ENCODE measurements around the gene FAM186B. TPM values are rescaled to one million over a fixed set of nuclear protein-coding genes. Genes with fewer than 3 reads are reported as not detected.
A peak's percentile ranks its signal among the peaks of the same experiment; 100 is the strongest.

Gene FAM186B
- total RNA-seq, 1 experiment from 2014 or later, result 0.42 TPM

GRCh38 chr12:49626836-49627235 lies 21.4 kb upstream of the FAM186B start:
- POLR2A ChIA-PET, result no interaction called here
- ATAC-seq (no peak), DNase-seq (ENCODE audit: low read depth, low spot score) (no peak)
- H3K36me3 ChIP-seq (ENCODE audit: control insufficient read depth in 1 of 2, insufficient read depth in 2 of 2, low read length in 2 of 2), result no peaks in the 10 kb centered on the region
- no TSS peak for BruUV-seq (replicated peaks)
- no peak overlapping the region for H3K4me3 ChIP-seq (replicated peaks in 1 of 2; ENCODE audit: low read depth in 1 of 2, low read length in 2 of 2)
- TF ChIP-seq ELF1 (IDR thresholded peaks at IDR 0.05; ENCODE audit: borderline replicate concordance, low read depth) (no peak), EZH2 (IDR thresholded peaks at IDR 0.05) (no peak), FOSL1 (IDR thresholded peaks at IDR 0.05; ENCODE audit: low read depth) (no peak), ZNF274 (IDR thresholded peaks at IDR 0.05; ENCODE audit: low read depth, low read length) (no peak), ZFX (IDR thresholded peaks at IDR 0.05) (no peak), CEBPB (IDR thresholded peaks at IDR 0.05; ENCODE audit: low read depth) (no peak), EGR1 (IDR thresholded peaks at IDR 0.05; ENCODE audit: low read depth) (no peak), YY1 (IDR thresholded peaks at IDR 0.05; ENCODE audit: extremely low read depth, insufficient replicate concordance, low read depth, low read length) (no peak)
- H3K9ac ChIP-seq (ENCODE audit: low read length), result no peak overlapping the region
- peak overlapping the region; percentile 26 for H3K4me2 ChIP-seq (ENCODE audit: low read length)
- H3K27me3 ChIP-seq (ENCODE audit: insufficient read depth, low read length), result no peaks in the 10 kb centered on the region
- no peak overlapping the region for H2AFZ ChIP-seq (ENCODE audit: low read depth, low read length, poor library complexity, severe bottlenecking)
- peaks cover 22 to 60% of the 10 kb centered on the region in 2 experiments for H3K4me1 ChIP-seq (ENCODE audit: control insufficient read depth in 1 of 2, insufficient read depth in 2 of 2, low read length in 2 of 2)
- no peak overlapping the region for H3K27ac ChIP-seq (ENCODE audit: low read depth, low read length)
- CTCF ChIA-PET, result no interaction called here
- intact Hi-C loops (cut with micrococcal nuclease), result no loop called here
- no peaks in the 10 kb centered on the region for H3K9me3 ChIP-seq (ENCODE audit: control insufficient read depth in 1 of 2, insufficient read depth in 1 of 2, low read depth in 1 of 2, low read length in 2 of 2)
- H3K79me2 ChIP-seq (ENCODE audit: insufficient read depth, low read length), result no peaks in the 10 kb centered on the region; the same call in 1 of the 2 replicates
- no peaks in the 10 kb centered on the region for H3K9me2 ChIP-seq (ENCODE audit: insufficient read depth)
- RAD21 ChIA-PET (ENCODE audit: low non-redundant PET in 1 of 2, low total read pairs in 2 of 2, uncharacterized antibody in 2 of 2, unreplicated experiment in 2 of 2), result no interaction called here
- no peaks in the 10 kb centered on the region for H4K20me1 ChIP-seq (ENCODE audit: insufficient read depth)

- no TSS peak for BruUV-seq (replicated peaks)
- Histone ChIP-seq H3K36me3 (ENCODE audit: control insufficient read depth in 1 of 2, insufficient read depth in 2 of 2, low read length in 2 of 2) (no peaks in the 10 kb centered on the region), H3K4me2 (ENCODE audit: low read length) (peak overlapping the region; percentile 26), H3K9ac (ENCODE audit: low read length) (no peak overlapping the region), H3K27ac (ENCODE audit: low read depth, low read length) (no peak overlapping the region), H3K4me1 (ENCODE audit: control insufficient read depth in 1 of 2, insufficient read depth in 2 of 2, low read length in 2 of 2) (peaks cover 22 to 63% of the 10 kb centered on the region in 2 experiments), H3K9me3 (ENCODE audit: control insufficient read depth in 1 of 2, insufficient read depth in 1 of 2, low read depth in 1 of 2, low read length in 2 of 2) (no peaks in the 10 kb centered on the region), H3K79me2 (ENCODE audit: insufficient read depth, low read length) (no peaks in the 10 kb centered on the region; the same call in 1 of the 2 replicates), H3K4me3 (replicated peaks in 1 of 2; ENCODE audit: low read depth in 1 of 2, low read length in 2 of 2) (no peak overlapping the region), H3K27me3 (ENCODE audit: insufficient read depth, low read length) (no peaks in the 10 kb centered on the region), H3K9me2 (ENCODE audit: insufficient read depth) (no peaks in the 10 kb centered on the region), H4K20me1 (ENCODE audit: insufficient read depth) (no peaks in the 10 kb centered on the region), H2AFZ (ENCODE audit: low read depth, low read length, poor library complexity, severe bottlenecking) (no peak overlapping the region)
- TF ChIP-seq SRF (IDR thresholded peaks at IDR 0.05; ENCODE audit: low read depth), result no peak
- TF ChIP-seq, protein P1, sequence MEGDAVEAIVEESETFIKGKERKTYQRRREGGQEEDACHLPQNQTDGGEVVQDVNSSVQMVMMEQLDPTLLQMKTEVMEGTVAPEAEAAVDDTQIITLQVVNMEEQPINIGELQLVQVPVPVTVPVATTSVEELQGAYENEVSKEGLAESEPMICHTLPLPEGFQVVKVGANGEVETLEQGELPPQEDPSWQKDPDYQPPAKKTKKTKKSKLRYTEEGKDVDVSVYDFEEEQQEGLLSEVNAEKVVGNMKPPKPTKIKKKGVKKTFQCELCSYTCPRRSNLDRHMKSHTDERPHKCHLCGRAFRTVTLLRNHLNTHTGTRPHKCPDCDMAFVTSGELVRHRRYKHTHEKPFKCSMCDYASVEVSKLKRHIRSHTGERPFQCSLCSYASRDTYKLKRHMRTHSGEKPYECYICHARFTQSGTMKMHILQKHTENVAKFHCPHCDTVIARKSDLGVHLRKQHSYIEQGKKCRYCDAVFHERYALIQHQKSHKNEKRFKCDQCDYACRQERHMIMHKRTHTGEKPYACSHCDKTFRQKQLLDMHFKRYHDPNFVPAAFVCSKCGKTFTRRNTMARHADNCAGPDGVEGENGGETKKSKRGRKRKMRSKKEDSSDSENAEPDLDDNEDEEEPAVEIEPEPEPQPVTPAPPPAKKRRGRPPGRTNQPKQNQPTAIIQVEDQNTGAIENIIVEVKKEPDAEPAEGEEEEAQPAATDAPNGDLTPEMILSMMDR (IDR thresholded peaks at IDR 0.05 in 2 of 3, conservative IDR thresholded peaks at IDR 0.05 in 1 of 3; ENCODE audit: borderline replicate concordance in 1 of 3, insufficient read depth in 1 of 3, low read depth in 2 of 3, low read length in 2 of 3), result peak in 1 of 3 experiments; percentile 30; a peak in 2 of 6 replicates
- no peak for DNase-seq (ENCODE audit: low read depth, low spot score)
- POLR2A ChIA-PET, result interaction anchor here (1.0 kb wide), 1 partner anchor 115 kb away, joined by 5 read pairs; the partner anchor contains the start of gene TMBIM6
- RAD21 ChIA-PET (ENCODE audit: low non-redundant PET in 1 of 2, low total read pairs in 2 of 2, uncharacterized antibody in 2 of 2, unreplicated experiment in 2 of 2), result no interaction called here
- CTCF ChIA-PET, result interaction anchor here (1.0 to 1.9 kb wide), 2 partner anchors 11 to 115 kb away, joined by 3 to 8 read pairs; partner anchors contain the start of gene TMBIM6
- intact Hi-C loops (cut with micrococcal nuclease), result no loop called here
- no peak for ATAC-seq
These were observed 20.9 kb upstream of the FAM186B start for GRCh38 chr12:49626169-49626835.
